ENCODE results near the gene LBX1.

Gene LBX1

GRCh38 chr10:101223274-101224059 is 5.8 kb downstream of the LBX1 start:
- H3K27me3 ChIP-seq (ENCODE audit: control insufficient read depth, insufficient read depth, low read length), result peaks cover 100% of the 10 kb centered on the region

GRCh38 chr10:101222683-101223273 is 6.5 kb downstream of the LBX1 start:
- H3K4me3 ChIP-seq (ENCODE audit: low read depth, low read length), result no peak overlapping the region
- no peaks in the 10 kb centered on the region for H3K9me3 ChIP-seq (ENCODE audit: control insufficient read depth, insufficient read depth, low read length)
- no peak overlapping the region for H3K9ac ChIP-seq (ENCODE audit: low read depth, low read length)
- peaks cover 100% of the 10 kb centered on the region for H3K27me3 ChIP-seq (ENCODE audit: control insufficient read depth, insufficient read depth, low read length)
- H3K4me1 ChIP-seq (ENCODE audit: control insufficient read depth, insufficient read depth, low read length), result peaks cover 11% of the 10 kb centered on the region
- no peak overlapping the region for H3K27ac ChIP-seq (ENCODE audit: low read depth, low read length)
- no peaks in the 10 kb centered on the region for H3K36me3 ChIP-seq (ENCODE audit: control insufficient read depth, insufficient read depth, low read length)

More at GRCh38 chr10:101223274-101224059, 5.8 kb downstream of the LBX1 start:
- Histone ChIP-seq H3K4me3 (ENCODE audit: low read depth, low read length) (no peak overlapping the region), H3K9ac (ENCODE audit: low read depth, low read length) (no peak overlapping the region), H3K27ac (ENCODE audit: low read depth, low read length) (no peak overlapping the region), H3K4me1 (ENCODE audit: control insufficient read depth, insufficient read depth, low read length) (peaks cover 11% of the 10 kb centered on the region), H3K36me3 (ENCODE audit: control insufficient read depth, insufficient read depth, low read length) (no peaks in the 10 kb centered on the region), H3K9me3 (ENCODE audit: control insufficient read depth, insufficient read depth, low read length) (no peaks in the 10 kb centered on the region)

DNA sequence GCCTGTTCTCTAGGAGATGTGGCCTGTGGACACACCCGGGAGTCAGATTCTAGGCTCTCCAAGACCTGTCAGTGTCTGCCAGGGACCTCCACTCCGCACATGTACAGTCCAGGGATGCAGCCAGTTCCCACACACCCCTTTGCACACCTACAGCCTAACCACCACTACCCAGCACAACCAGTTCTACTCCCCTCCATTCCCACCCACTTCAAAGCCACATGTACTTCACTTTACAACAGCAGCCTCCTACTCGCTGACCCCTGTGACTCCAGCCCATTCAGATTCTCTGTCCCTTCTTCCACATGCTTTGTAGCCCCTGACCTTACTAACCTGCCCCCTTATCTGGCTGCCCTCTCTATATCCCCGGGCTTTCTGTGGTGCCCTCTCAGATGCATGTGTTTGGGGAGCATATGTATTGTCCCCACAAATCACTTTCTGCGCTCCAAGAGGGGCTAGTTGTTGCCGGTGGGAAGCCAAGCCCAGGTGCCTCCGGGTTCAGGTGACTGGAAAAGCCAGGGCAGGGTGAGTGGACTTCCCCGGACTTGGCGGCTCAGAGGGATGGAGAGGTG is 7.2 kb downstream of the LBX1 start:
- no peak overlapping the region for H3K4me3 ChIP-seq (ENCODE audit: low read depth, low read length)
- H3K4me1 ChIP-seq (ENCODE audit: control insufficient read depth, insufficient read depth, low read length), result peaks cover 14% of the 10 kb centered on the region
- H3K9me3 ChIP-seq (ENCODE audit: control insufficient read depth, insufficient read depth, low read length), result no peaks in the 10 kb centered on the region
- no peak overlapping the region for H3K9ac ChIP-seq (ENCODE audit: low read depth, low read length)
- H3K27ac ChIP-seq (ENCODE audit: low read depth, low read length), result no peak overlapping the region
- no peaks in the 10 kb centered on the region for H3K36me3 ChIP-seq (ENCODE audit: control insufficient read depth, insufficient read depth, low read length)
- H3K27me3 ChIP-seq (ENCODE audit: control insufficient read depth, insufficient read depth, low read length), result peaks cover 100% of the 10 kb centered on the region

DNA sequence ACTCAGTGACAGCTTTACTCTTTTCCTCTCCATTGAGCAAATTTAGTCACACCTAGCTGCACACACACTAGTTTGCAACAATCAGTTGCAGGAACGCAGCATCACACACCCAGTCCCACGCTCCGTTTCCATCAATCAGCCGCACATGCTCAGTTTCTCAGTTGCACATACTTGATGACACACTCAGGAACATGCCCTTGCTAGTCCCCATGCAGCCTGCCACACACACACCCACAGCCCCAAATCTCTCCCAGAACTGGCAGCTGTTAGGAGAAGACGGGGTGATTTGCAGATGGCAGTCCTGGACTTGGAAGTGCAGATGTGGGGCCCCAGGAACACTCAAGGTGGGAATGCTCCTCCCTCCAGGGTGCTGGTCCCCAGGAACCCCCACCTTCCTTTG is 7.7 kb downstream of the LBX1 start:
- Histone ChIP-seq H3K36me3 (ENCODE audit: control insufficient read depth, insufficient read depth, low read length) (no peaks in the 10 kb centered on the region), H3K27me3 (ENCODE audit: control insufficient read depth, insufficient read depth, low read length) (peaks cover 100% of the 10 kb centered on the region), H3K4me3 (ENCODE audit: low read depth, low read length) (no peak overlapping the region), H3K4me1 (ENCODE audit: control insufficient read depth, insufficient read depth, low read length) (peaks cover 16% of the 10 kb centered on the region), H3K9me3 (ENCODE audit: control insufficient read depth, insufficient read depth, low read length) (no peaks in the 10 kb centered on the region), H3K9ac (ENCODE audit: low read depth, low read length) (no peak overlapping the region), H3K27ac (ENCODE audit: low read depth, low read length) (no peak overlapping the region)

GRCh38 chr10:101219946-101220451 is 9.3 kb downstream of the LBX1 start:
- Histone ChIP-seq H3K27me3 (ENCODE audit: control insufficient read depth, insufficient read depth, low read length) (peaks cover 100% of the 10 kb centered on the region), H3K36me3 (ENCODE audit: control insufficient read depth, insufficient read depth, low read length) (no peaks in the 10 kb centered on the region), H3K4me1 (ENCODE audit: control insufficient read depth, insufficient read depth, low read length) (peaks cover 18% of the 10 kb centered on the region), H3K27ac (ENCODE audit: low read depth, low read length) (no peak overlapping the region), H3K9ac (ENCODE audit: low read depth, low read length) (no peak overlapping the region), H3K4me3 (ENCODE audit: low read depth, low read length) (no peak overlapping the region), H3K9me3 (ENCODE audit: control insufficient read depth, insufficient read depth, low read length) (no peaks in the 10 kb centered on the region)

- no peak overlapping the region for H3K27ac ChIP-seq (ENCODE audit: low read depth, low read length)
- no peak overlapping the region for H3K9ac ChIP-seq (ENCODE audit: low read depth, low read length)
- no peaks in the 10 kb centered on the region for H3K36me3 ChIP-seq (ENCODE audit: control insufficient read depth, insufficient read depth, low read length)
- H3K9me3 ChIP-seq (ENCODE audit: control insufficient read depth, insufficient read depth, low read length), result no peaks in the 10 kb centered on the region
- peaks cover 100% of the 10 kb centered on the region for H3K27me3 ChIP-seq (ENCODE audit: control insufficient read depth, insufficient read depth, low read length)
- H3K4me1 ChIP-seq (ENCODE audit: control insufficient read depth, insufficient read depth, low read length), result peaks cover 17% of the 10 kb centered on the region; the same call in 1 of the 2 replicates
- no peak overlapping the region for H3K4me3 ChIP-seq (ENCODE audit: low read depth, low read length)
Measured at GRCh38 chr10:101219139-101219945, 9.9 kb downstream of the LBX1 start.

DNA sequence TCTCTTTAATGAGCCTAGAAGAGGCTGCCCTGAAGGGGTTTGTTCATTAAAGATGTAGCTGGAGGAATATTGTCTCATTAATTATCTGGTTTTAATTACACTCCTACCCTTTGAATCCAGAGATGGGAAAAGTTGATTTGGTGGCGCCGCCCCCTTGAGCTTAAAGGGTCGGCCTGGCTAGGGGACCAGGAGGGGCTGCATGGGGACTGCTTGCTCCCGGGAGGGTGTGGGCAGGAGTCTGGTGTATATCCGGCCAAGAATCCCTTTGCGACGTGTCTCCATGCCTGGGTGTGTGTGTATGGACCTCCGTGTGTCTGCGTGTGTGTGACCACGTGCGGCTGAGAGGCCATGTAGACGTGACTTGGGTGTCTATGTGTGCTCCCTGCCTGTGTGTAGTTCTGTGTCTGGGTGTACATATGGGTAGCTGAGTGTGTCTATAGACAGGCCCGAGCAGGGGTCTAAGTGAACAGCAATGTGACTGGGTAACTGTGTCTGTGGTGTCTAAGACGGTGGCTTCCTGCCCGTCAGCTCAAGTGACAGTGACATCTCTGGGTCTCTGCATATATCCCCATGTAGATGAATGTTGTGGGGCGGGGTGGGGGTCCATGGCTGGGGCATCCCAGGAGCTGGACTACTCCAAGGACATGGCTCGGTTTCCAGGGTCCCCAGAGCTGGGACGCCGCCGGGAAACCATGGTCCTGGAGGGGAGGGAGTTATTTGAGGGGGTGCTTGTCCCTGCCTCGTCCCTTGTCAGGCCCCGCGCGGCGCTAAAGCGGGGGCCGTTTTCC is 10.7 kb downstream of the LBX1 start:
- Histone ChIP-seq H3K27me3 (ENCODE audit: control insufficient read depth, insufficient read depth, low read length) (peaks cover 100% of the 10 kb centered on the region), H3K4me3 (ENCODE audit: low read depth, low read length) (no peak overlapping the region), H3K4me1 (ENCODE audit: control insufficient read depth, insufficient read depth, low read length) (peaks cover 17% of the 10 kb centered on the region; the same call in 1 of the 2 replicates), H3K9ac (ENCODE audit: low read depth, low read length) (no peak overlapping the region), H3K27ac (ENCODE audit: low read depth, low read length) (no peak overlapping the region), H3K36me3 (ENCODE audit: control insufficient read depth, insufficient read depth, low read length) (no peaks in the 10 kb centered on the region), H3K9me3 (ENCODE audit: control insufficient read depth, insufficient read depth, low read length) (no peaks in the 10 kb centered on the region)

GRCh38 chr10:101217450-101218281 is 11.6 kb downstream of the LBX1 start:
- H3K36me3 ChIP-seq (ENCODE audit: control insufficient read depth, insufficient read depth, low read length), result no peaks in the 10 kb centered on the region
- H3K27me3 ChIP-seq (ENCODE audit: control insufficient read depth, insufficient read depth, low read length), result peaks cover 99% of the 10 kb centered on the region
- peak overlapping the region; percentile 23; the same call in 1 of the 2 replicates for H3K4me3 ChIP-seq (ENCODE audit: low read depth, low read length)
- peaks cover 17% of the 10 kb centered on the region; the same call in 1 of the 2 replicates for H3K4me1 ChIP-seq (ENCODE audit: control insufficient read depth, insufficient read depth, low read length)
- H3K9me3 ChIP-seq (ENCODE audit: control insufficient read depth, insufficient read depth, low read length), result no peaks in the 10 kb centered on the region
- no peak overlapping the region for H3K27ac ChIP-seq (ENCODE audit: low read depth, low read length)
- no peak overlapping the region for H3K9ac ChIP-seq (ENCODE audit: low read depth, low read length)

DNA sequence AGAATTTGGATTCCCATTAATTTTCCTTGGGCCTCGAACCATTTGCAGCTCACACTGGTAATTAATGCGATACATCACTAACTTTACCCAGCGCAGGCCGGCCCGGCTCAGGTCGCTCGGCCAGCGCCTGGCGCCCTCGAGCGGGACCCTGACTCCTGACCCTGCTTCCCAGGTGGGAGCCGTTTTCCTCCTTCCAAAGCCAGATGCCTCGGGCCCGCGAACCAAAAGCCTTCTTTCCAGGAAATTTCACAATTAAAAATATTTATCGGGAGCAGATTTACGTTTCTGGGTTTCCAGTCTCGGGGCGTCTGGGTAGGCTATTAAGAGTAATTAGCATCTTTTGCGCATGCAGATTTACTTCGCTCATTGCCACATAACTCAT is 12.2 kb downstream of the LBX1 start:
- H3K9ac ChIP-seq (ENCODE audit: low read depth, low read length), result no peak overlapping the region
- H3K27me3 ChIP-seq (ENCODE audit: control insufficient read depth, insufficient read depth, low read length), result peaks cover 99% of the 10 kb centered on the region
- H3K4me3 ChIP-seq (ENCODE audit: low read depth, low read length), result 0 out of 2 replicates have a peak overlapping the region, but pooled peaks have one; percentile 6
- no peak overlapping the region for H3K27ac ChIP-seq (ENCODE audit: low read depth, low read length)
- H3K36me3 ChIP-seq (ENCODE audit: control insufficient read depth, insufficient read depth, low read length), result no peaks in the 10 kb centered on the region
- peaks cover 17% of the 10 kb centered on the region; the same call in 1 of the 2 replicates for H3K4me1 ChIP-seq (ENCODE audit: control insufficient read depth, insufficient read depth, low read length)
- H3K9me3 ChIP-seq (ENCODE audit: control insufficient read depth, insufficient read depth, low read length), result no peaks in the 10 kb centered on the region

Measured in HUES48 (cell line).